Gastrocnemius medialis (tissue), 4 donors: ENCODE measurements around the gene GARNL3.

Source experiments
- POLR2A ChIP-seq, 2 donors: fragments of 450-650 bp; IDR thresholded peaks; one replicate each; pipeline ENCODE4 v1.6.1; 2017; ENCODE audit warnings: antibody characterized with exemption in 2 of 2, mild to moderate bottlenecking in 2 of 2, moderate library complexity in 2 of 2
- TF ChIP-seq, protein P1 (sequence below), 5 experiments: fragments of 450-650 bp in 3 of 5; fragments of 200-600 bp in 2 of 5; sonication (generic) in 2 of 5; IDR thresholded peaks in 4 of 5; conservative IDR thresholded peaks in 1 of 5; 1 replicate in 4 of 5; 2 replicates in 1 of 5; pipeline ENCODE4 v1.5.1; 2016 to 2019; ENCODE audit warnings: antibody characterized with exemption in 5 of 5, mild to moderate bottlenecking in 3 of 5, moderate library complexity in 3 of 5

DNA sequence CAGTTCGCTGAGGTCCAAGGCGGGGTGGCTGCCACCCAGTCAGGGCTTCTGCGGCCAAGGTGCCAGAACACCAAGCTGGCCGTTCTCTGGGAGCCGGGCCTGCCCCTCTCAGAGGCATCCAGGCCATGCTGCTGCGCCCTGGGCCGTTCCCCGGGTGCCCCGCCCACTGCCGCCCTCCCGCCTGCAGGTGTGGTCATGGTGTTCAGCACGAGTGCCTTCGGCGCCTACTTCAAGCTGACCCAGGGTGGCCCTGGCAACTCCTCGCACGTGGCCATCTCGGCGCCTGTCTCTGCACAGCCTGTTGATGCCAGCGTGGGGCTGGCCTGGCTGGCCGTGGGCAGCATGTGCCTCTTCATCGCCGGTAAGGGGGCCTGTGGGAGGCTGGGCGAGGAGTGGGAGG is 140.1 kb downstream of the GARNL3 start:
- TF ChIP-seq POLR2A (IDR thresholded peaks at IDR 0.05), result no peak
- TF ChIP-seq, protein P1, sequence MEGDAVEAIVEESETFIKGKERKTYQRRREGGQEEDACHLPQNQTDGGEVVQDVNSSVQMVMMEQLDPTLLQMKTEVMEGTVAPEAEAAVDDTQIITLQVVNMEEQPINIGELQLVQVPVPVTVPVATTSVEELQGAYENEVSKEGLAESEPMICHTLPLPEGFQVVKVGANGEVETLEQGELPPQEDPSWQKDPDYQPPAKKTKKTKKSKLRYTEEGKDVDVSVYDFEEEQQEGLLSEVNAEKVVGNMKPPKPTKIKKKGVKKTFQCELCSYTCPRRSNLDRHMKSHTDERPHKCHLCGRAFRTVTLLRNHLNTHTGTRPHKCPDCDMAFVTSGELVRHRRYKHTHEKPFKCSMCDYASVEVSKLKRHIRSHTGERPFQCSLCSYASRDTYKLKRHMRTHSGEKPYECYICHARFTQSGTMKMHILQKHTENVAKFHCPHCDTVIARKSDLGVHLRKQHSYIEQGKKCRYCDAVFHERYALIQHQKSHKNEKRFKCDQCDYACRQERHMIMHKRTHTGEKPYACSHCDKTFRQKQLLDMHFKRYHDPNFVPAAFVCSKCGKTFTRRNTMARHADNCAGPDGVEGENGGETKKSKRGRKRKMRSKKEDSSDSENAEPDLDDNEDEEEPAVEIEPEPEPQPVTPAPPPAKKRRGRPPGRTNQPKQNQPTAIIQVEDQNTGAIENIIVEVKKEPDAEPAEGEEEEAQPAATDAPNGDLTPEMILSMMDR (IDR thresholded peaks at IDR 0.05 in 4 of 5, conservative IDR thresholded peaks at IDR 0.05 in 1 of 5), result no peak
